HepG2 (cell line): ENCODE data around the gene CDK6.

ENCODE experiments used
- FOXC1 ChIP-seq: sonication (generic); formaldehyde crosslinking; IDR thresholded peaks from 2 replicates; pipeline ENCODE4 v1.8.0; 2022; ENCODE audit warnings: mild to moderate bottlenecking, missing genetic modification reagents, borderline replicate concordance
- POLR2A ChIP-seq, 2 experiments: IDR thresholded peaks; 2 replicates each; pipeline ENCODE4 v1.6.1; 2011; ENCODE audit warnings: low read depth in 2 of 2, low read length in 2 of 2, mild to moderate bottlenecking in 1 of 2, moderate library complexity in 1 of 2; ENCODE audit not compliant: insufficient read depth in 1 of 2
- SATB2 ChIP-seq: sonication (generic); formaldehyde crosslinking; IDR thresholded peaks from 2 replicates; pipeline ENCODE4 v1.5.0; 2020; ENCODE audit warnings: missing genetic modification reagents
- SP2 ChIP-seq: sonication (generic); formaldehyde crosslinking; IDR thresholded peaks from 2 replicates; pipeline ENCODE4 v1.5.1; 2020; ENCODE audit warnings: mild to moderate bottlenecking, missing genetic modification reagents
- TBL1XR1 ChIP-seq: fragments of 150-350 bp; IDR thresholded peaks from 2 replicates; pipeline ENCODE4 v1.6.1; 2014; ENCODE audit warnings: borderline replicate concordance, low read length; ENCODE audit not compliant: partially characterized antibody
- TBP ChIP-seq: sonication (generic); formaldehyde crosslinking; IDR thresholded peaks from 2 replicates; pipeline ENCODE4 v1.5.0; 2020; ENCODE audit warnings: missing genetic modification reagents
- YY1 ChIP-seq: IDR thresholded peaks from 2 replicates; pipeline ENCODE4 v1.6.1; 2011; ENCODE audit warnings: low read length, low read depth, moderate library complexity, mild to moderate bottlenecking; ENCODE audit not compliant: insufficient read depth, insufficient replicate concordance
- ZNF337 ChIP-seq: sonication (generic); formaldehyde crosslinking; IDR thresholded peaks from 2 replicates; pipeline ENCODE4 v1.5.1; 2020; ENCODE audit warnings: missing genetic modification reagents, low read depth, mild to moderate bottlenecking, borderline replicate concordance
- ZNF644 ChIP-seq: IDR thresholded peaks from 2 replicates; pipeline ENCODE4 v1.6.1; 2016; ENCODE audit warnings: low read depth
- TF ChIP-seq, protein P1 (sequence below): sonication (generic); formaldehyde crosslinking; IDR thresholded peaks from 2 replicates; pipeline ENCODE4 v1.5.0; 2020; ENCODE audit warnings: mild to moderate bottlenecking, missing genetic modification reagents, moderate library complexity
- TF ChIP-seq, protein P2 (sequence below), 2 experiments: sonication (generic) in 1 of 2; formaldehyde crosslinking in 1 of 2; IDR thresholded peaks; 2 replicates each; pipeline versions ENCODE4 v1.4.0 to v1.6.1; 2018 to 2020; ENCODE audit warnings: missing genetic modification reagents in 2 of 2, borderline replicate concordance in 1 of 2, low read depth in 1 of 2, mild to moderate bottlenecking in 1 of 2, missing biosample characterization in 1 of 2
- TF ChIP-seq, protein P3 (sequence below): sonication (generic); formaldehyde crosslinking; IDR thresholded peaks from 2 replicates; pipeline ENCODE4 v1.4.0; 2020; ENCODE audit warnings: mild to moderate bottlenecking, low read depth, missing genetic modification reagents
- TF ChIP-seq, protein P4 (sequence below): sonication (generic); formaldehyde crosslinking; IDR thresholded peaks from 2 replicates; pipeline ENCODE4 v1.4.0; 2020; ENCODE audit warnings: mild to moderate bottlenecking, missing genetic modification reagents
- TF ChIP-seq, protein P5 (sequence below): sonication (generic); formaldehyde crosslinking; conservative IDR thresholded peaks from 2 replicates; pipeline ENCODE4 v1.4.0; 2020; ENCODE audit warnings: missing genetic modification reagents

DNA sequence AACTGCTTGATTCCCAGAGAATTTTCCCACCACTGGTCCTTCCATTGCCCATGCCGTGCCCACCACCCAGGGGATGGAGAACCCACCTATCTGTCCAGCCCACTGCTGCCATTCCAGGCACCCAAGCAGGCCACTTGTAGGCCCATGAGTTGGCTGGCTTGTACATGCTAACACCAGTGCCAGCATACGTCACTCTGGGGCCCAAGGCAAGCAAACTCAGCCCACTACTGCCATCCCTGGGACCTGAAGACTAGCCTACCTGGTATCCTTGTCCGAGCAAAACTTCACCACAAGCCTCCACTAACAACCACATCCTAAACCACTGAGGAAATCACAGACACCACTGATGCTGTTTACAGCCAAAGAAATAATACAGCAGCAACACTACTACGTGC is 44.7 kb upstream of the CDK6 start:
- TF ChIP-seq, protein P1, sequence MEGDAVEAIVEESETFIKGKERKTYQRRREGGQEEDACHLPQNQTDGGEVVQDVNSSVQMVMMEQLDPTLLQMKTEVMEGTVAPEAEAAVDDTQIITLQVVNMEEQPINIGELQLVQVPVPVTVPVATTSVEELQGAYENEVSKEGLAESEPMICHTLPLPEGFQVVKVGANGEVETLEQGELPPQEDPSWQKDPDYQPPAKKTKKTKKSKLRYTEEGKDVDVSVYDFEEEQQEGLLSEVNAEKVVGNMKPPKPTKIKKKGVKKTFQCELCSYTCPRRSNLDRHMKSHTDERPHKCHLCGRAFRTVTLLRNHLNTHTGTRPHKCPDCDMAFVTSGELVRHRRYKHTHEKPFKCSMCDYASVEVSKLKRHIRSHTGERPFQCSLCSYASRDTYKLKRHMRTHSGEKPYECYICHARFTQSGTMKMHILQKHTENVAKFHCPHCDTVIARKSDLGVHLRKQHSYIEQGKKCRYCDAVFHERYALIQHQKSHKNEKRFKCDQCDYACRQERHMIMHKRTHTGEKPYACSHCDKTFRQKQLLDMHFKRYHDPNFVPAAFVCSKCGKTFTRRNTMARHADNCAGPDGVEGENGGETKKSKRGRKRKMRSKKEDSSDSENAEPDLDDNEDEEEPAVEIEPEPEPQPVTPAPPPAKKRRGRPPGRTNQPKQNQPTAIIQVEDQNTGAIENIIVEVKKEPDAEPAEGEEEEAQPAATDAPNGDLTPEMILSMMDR, result no peak
- TF ChIP-seq, protein P2, sequence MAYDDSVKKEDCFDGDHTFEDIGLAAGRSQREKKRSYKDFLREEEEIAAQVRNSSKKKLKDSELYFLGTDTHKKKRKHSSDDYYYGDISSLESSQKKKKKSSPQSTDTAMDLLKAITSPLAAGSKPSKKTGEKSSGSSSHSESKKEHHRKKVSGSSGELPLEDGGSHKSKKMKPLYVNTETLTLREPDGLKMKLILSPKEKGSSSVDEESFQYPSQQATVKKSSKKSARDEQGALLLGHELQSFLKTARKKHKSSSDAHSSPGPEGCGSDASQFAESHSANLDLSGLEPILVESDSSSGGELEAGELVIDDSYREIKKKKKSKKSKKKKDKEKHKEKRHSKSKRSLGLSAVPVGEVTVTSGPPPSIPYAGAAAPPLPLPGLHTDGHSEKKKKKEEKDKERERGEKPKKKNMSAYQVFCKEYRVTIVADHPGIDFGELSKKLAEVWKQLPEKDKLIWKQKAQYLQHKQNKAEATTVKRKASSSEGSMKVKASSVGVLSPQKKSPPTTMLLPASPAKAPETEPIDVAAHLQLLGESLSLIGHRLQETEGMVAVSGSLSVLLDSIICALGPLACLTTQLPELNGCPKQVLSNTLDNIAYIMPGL (CRISPR knock-in tag; IDR thresholded peaks at IDR 0.05; ENCODE audit: borderline replicate concordance in 1 of 2, low read depth in 1 of 2), result no peak
- TF ChIP-seq TBP (CRISPR knock-in tag), result no peak
- TF ChIP-seq POLR2A (IDR thresholded peaks at IDR 0.05; ENCODE audit: insufficient read depth in 1 of 2, low read depth in 2 of 2, low read length in 2 of 2), result no peak
- no peak for TF ChIP-seq SP2
- TF ChIP-seq, protein P3, sequence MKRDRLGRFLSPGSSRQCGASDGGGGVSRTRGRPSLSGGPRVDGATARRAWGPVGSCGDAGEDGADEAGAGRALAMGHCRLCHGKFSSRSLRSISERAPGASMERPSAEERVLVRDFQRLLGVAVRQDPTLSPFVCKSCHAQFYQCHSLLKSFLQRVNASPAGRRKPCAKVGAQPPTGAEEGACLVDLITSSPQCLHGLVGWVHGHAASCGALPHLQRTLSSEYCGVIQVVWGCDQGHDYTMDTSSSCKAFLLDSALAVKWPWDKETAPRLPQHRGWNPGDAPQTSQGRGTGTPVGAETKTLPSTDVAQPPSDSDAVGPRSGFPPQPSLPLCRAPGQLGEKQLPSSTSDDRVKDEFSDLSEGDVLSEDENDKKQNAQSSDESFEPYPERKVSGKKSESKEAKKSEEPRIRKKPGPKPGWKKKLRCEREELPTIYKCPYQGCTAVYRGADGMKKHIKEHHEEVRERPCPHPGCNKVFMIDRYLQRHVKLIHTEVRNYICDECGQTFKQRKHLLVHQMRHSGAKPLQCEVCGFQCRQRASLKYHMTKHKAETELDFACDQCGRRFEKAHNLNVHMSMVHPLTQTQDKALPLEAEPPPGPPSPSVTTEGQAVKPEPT (CRISPR knock-in tag), result no peak
- TF ChIP-seq ZNF644 (CRISPR knock-in tag), result no peak
- TF ChIP-seq, protein P4, sequence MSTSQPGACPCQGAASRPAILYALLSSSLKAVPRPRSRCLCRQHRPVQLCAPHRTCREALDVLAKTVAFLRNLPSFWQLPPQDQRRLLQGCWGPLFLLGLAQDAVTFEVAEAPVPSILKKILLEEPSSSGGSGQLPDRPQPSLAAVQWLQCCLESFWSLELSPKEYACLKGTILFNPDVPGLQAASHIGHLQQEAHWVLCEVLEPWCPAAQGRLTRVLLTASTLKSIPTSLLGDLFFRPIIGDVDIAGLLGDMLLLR, result no peak
- TF ChIP-seq ZNF337 (CRISPR knock-in tag), result no peak
- no peak for TF ChIP-seq SATB2 (CRISPR knock-in tag)
- no peak for TF ChIP-seq TBL1XR1
- no peak for TF ChIP-seq FOXC1 (CRISPR knock-in tag)
- TF ChIP-seq, protein P5, sequence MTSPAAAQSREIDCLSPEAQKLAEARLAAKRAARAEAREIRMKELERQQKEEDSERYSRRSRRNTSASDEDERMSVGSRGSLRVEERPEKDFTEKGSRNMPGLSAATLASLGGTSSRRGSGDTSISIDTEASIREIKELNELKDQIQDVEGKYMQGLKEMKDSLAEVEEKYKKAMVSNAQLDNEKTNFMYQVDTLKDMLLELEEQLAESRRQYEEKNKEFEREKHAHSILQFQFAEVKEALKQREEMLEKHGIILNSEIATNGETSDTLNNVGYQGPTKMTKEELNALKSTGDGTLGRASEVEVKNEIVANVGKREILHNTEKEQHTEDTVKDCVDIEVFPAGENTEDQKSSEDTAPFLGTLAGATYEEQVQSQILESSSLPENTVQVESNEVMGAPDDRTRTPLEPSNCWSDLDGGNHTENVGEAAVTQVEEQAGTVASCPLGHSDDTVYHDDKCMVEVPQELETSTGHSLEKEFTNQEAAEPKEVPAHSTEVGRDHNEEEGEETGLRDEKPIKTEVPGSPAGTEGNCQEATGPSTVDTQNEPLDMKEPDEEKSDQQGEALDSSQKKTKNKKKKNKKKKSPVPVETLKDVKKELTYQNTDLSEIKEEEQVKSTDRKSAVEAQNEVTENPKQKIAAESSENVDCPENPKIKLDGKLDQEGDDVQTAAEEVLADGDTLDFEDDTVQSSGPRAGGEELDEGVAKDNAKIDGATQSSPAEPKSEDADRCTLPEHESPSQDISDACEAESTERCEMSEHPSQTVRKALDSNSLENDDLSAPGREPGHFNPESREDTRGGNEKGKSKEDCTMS (CRISPR knock-in tag), result no peak
- TF ChIP-seq YY1, result no peak
